HEK293T (cell line): Measurements from ENCODE around the gene PUDP.
"Not testable (repeated sequence)": the region's sequence is repeated elsewhere in the genome, so short reads cannot be mapped to it uniquely, and the experiment has no call there.

Source experiments
- CTCF ChIA-PET: fragments of 350-600 bp; formaldehyde crosslinking; extraction: SDS; loops from one replicate; lab custom pipeline; 2021; ENCODE audit warnings: antibody characterized with exemption, inconsistent platforms; lab: Yijun Ruan, JAX
- POLR2A ChIA-PET: fragments of 350-600 bp; formaldehyde crosslinking; extraction: SDS; loops from one replicate; lab custom pipeline; 2020; ENCODE audit warnings: antibody characterized with exemption, inconsistent platforms; lab: Yijun Ruan, JAX
- DNase-seq: peaks from one replicate; pipeline ENCODE4 v3.0.0; 2012; ENCODE audit warnings: mixed read lengths; ENCODE audit errors: extremely low spot score
- ARNT ChIP-seq: fragments of 450-650 bp; IDR thresholded peaks from 2 replicates; pipeline ENCODE4 v1.6.1; 2017; ENCODE audit warnings: mild to moderate bottlenecking
- BHLHE40 ChIP-seq: fragments of 450-650 bp; IDR thresholded peaks from 2 replicates; pipeline ENCODE4 v1.6.1; 2016; ENCODE audit warnings: mild to moderate bottlenecking, moderate library complexity, borderline replicate concordance
- CTBP1 ChIP-seq: fragments of 450-650 bp; IDR thresholded peaks from 2 replicates; pipeline ENCODE4 v1.6.1; 2016; ENCODE audit warnings: borderline replicate concordance
- ELF4 ChIP-seq: fragments of 450-650 bp; IDR thresholded peaks from 2 replicates; pipeline ENCODE4 v1.6.1; 2017; ENCODE audit warnings: antibody characterized with exemption
- FOXA1 ChIP-seq: fragments of 450-650 bp; IDR thresholded peaks from 2 replicates; pipeline ENCODE4 v1.6.1; 2016; ENCODE audit warnings: mild to moderate bottlenecking
- FOXK2 ChIP-seq: fragments of 450-650 bp; IDR thresholded peaks from 2 replicates; pipeline ENCODE4 v1.6.1; 2016; ENCODE audit warnings: mild to moderate bottlenecking
- FOXM1 ChIP-seq: fragments of 450-650 bp; IDR thresholded peaks from 2 replicates; pipeline ENCODE4 v1.6.1; 2017; ENCODE audit warnings: mild to moderate bottlenecking, borderline replicate concordance
- HDGF ChIP-seq: fragments of 450-650 bp; IDR thresholded peaks from 2 replicates; pipeline ENCODE4 v1.6.1; 2017; ENCODE audit warnings: antibody characterized with exemption, borderline replicate concordance
- L3MBTL2 ChIP-seq: fragments of 450-650 bp; conservative IDR thresholded peaks from 2 replicates; pipeline ENCODE4 v1.6.1; 2016; ENCODE audit warnings: mild to moderate bottlenecking
- LEF1 ChIP-seq: fragments of 450-650 bp; IDR thresholded peaks from 2 replicates; pipeline ENCODE4 v1.6.1; 2017; ENCODE audit warnings: mild to moderate bottlenecking, borderline replicate concordance
- NFRKB ChIP-seq: fragments of 450-650 bp; IDR thresholded peaks from 2 replicates; pipeline ENCODE4 v1.6.1; 2016; ENCODE audit warnings: mild to moderate bottlenecking, moderate library complexity
- PKNOX1 ChIP-seq: fragments of 450-650 bp; IDR thresholded peaks from 2 replicates; pipeline ENCODE4 v1.6.1; 2016
- SP1 ChIP-seq: fragments of 450-650 bp; IDR thresholded peaks from 2 replicates; pipeline ENCODE4 v1.6.1; 2017
- SUZ12 ChIP-seq: fragments of 450-650 bp; IDR thresholded peaks from 2 replicates; pipeline ENCODE4 v1.6.1; 2016; ENCODE audit warnings: mild to moderate bottlenecking
- TARDBP ChIP-seq: fragments of 450-650 bp; IDR thresholded peaks from 2 replicates; pipeline ENCODE4 v1.6.1; 2016
- ZNF384 ChIP-seq: fragments of 450-650 bp; IDR thresholded peaks from 2 replicates; pipeline ENCODE4 v1.6.1; 2016

The PUDP gene

GRCh38 chrX:7047951-7048350 is 100.0 kb downstream of the PUDP start:
- TF ChIP-seq ARNT (no peak), L3MBTL2 (no peak), PKNOX1 (no peak), LEF1 (no peak), TARDBP (no peak), CTBP1 (no peak), FOXA1 (no peak), ELF4 (no peak), BHLHE40 (no peak), FOXM1 (no peak), FOXK2 (no peak), SP1 (no peak), SUZ12 (no peak), NFRKB (no peak), ZNF384 (no peak), HDGF (no peak)
- ChIA-PET POLR2A (no interaction called here), CTCF (interaction anchor here (0.6 to 0.7 kb wide), 2 partner anchors 10 to 37 kb away, joined by 3 to 5 read pairs; no protein-coding TSS in a partner anchor)
- DNase-seq: no peak

- no peak for DNase-seq
- no peak for TF ChIP-seq L3MBTL2
- TF ChIP-seq BHLHE40: no peak
- no peak for TF ChIP-seq FOXA1
- no peak for TF ChIP-seq ARNT
- TF ChIP-seq SP1: no peak
- no peak for TF ChIP-seq HDGF
- no peak for TF ChIP-seq ZNF384
- TF ChIP-seq FOXK2: no peak
- TF ChIP-seq SUZ12: no peak
- TF ChIP-seq NFRKB: no peak
- TF ChIP-seq PKNOX1: no peak
- TF ChIP-seq TARDBP: no peak
- no peak for TF ChIP-seq FOXM1
- TF ChIP-seq LEF1: no peak
- no peak for TF ChIP-seq ELF4
- TF ChIP-seq CTBP1: no peak
- CTCF ChIA-PET: no interaction called here
- POLR2A ChIA-PET: no interaction called here
These were observed 102.6 kb downstream of the PUDP start for GRCh38 chrX:7045238-7045955.

- POLR2A ChIA-PET, CTCF ChIA-PET: not testable (repeated sequence)
These were observed 104.0 kb downstream of the PUDP start for GRCh38 chrX:7043796-7044433.

GRCh38 chrX:7028246-7028645 is 119.7 kb downstream of the PUDP start:
- ChIA-PET POLR2A (no interaction called here), CTCF (no interaction called here)
- DNase-seq: no peak
- TF ChIP-seq L3MBTL2 (no peak), FOXM1 (no peak), CTBP1 (no peak), NFRKB (no peak), PKNOX1 (no peak), FOXK2 (no peak), ZNF384 (no peak), LEF1 (no peak)

More at GRCh38 chrX:7043796-7044433, 104.0 kb downstream of the PUDP start:
- DNase-seq: not testable (repeated sequence)

- CTCF ChIA-PET: no interaction called here
- no peak for DNase-seq
- POLR2A ChIA-PET: no interaction called here
- TF ChIP-seq FOXA1: no peak
These were observed 120.9 kb downstream of the PUDP start for GRCh38 chrX:7027071-7027470.

- CTCF ChIA-PET, POLR2A ChIA-PET, DNase-seq: not testable (repeated sequence)
These were observed 121.6 kb downstream of the PUDP start for GRCh38 chrX:7026365-7026764.

GRCh38 chrX:7025471-7025870 is 122.5 kb downstream of the PUDP start:
- no peak for DNase-seq
- CTCF ChIA-PET: no interaction called here
- TF ChIP-seq NFRKB (no peak), FOXA1 (no peak), ELF4 (no peak), PKNOX1 (no peak), HDGF (no peak)
- POLR2A ChIA-PET: no interaction called here
